H1 (cell line): Measurements from ENCODE around the gene UNC119. TPM values are rescaled to one million over a fixed set of nuclear protein-coding genes. Genes with fewer than 3 reads are reported as not detected.

Experiments
- ATF3 ChIP-seq: IDR thresholded peaks from 2 replicates; pipeline ENCODE4 v1.6.1; 2011; ENCODE audit warnings: low read depth, mild to moderate bottlenecking, low read length; ENCODE audit not compliant: insufficient read depth
- CREB1 ChIP-seq: IDR thresholded peaks from 2 replicates; pipeline ENCODE4 v1.6.1; 2012; ENCODE audit warnings: inconsistent platforms
- E2F6 ChIP-seq: IDR thresholded peaks from 2 replicates; pipeline ENCODE4 v1.6.1; 2012; ENCODE audit warnings: inconsistent platforms
- FOSL1 ChIP-seq: IDR thresholded peaks from 2 replicates; pipeline ENCODE4 v1.6.1; 2011; ENCODE audit warnings: mild to moderate bottlenecking, low read depth, low read length, moderate library complexity; ENCODE audit not compliant: insufficient read depth
- HDAC2 ChIP-seq, 2 experiments: fragments of 300-600 bp in 1 of 2; sonication (generic) in 1 of 2; IDR thresholded peaks; 2 replicates each; pipeline ENCODE4 v1.6.1; 2011 to 2012; ENCODE audit warnings: low read depth in 2 of 2, low read length in 2 of 2, mild to moderate bottlenecking in 2 of 2, moderate library complexity in 2 of 2, borderline replicate concordance in 1 of 2, inconsistent platforms in 1 of 2
- KDM1A ChIP-seq: fragments of 200-600, 300-600 bp; sonication (generic); IDR thresholded peaks from 2 replicates; pipeline ENCODE4 v1.7.1; 2016; ENCODE audit warnings: mild to moderate bottlenecking, low read length, borderline replicate concordance
- KDM4A ChIP-seq: IDR thresholded peaks from one replicate; pipeline ENCODE4 v1.7.1; 2012; ENCODE audit warnings: low read depth, mild to moderate bottlenecking, moderate library complexity, low read length, inconsistent platforms; ENCODE audit not compliant: severe bottlenecking
- KDM5A ChIP-seq: fragments of 200-600 bp; IDR thresholded peaks from 2 replicates; pipeline ENCODE4 v1.7.1; 2012; ENCODE audit warnings: mild to moderate bottlenecking, low read length, inconsistent platforms, mixed read lengths
- MAX ChIP-seq: IDR thresholded peaks from 2 replicates; pipeline ENCODE4 v1.6.1; 2012; ENCODE audit warnings: inconsistent platforms
- POLR2A ChIP-seq, 2 experiments: IDR thresholded peaks; 1 replicate in 1 of 2; 2 replicates in 1 of 2; pipeline ENCODE4 v1.6.1; 2011; ENCODE audit warnings: low read depth in 2 of 2, low read length in 2 of 2, mild to moderate bottlenecking in 2 of 2; ENCODE audit errors: control extremely low read depth in 1 of 2
- POLR2AphosphoS5 ChIP-seq: IDR thresholded peaks from 2 replicates; pipeline ENCODE4 v1.6.1; 2011; ENCODE audit warnings: low read depth, low read length
- SIN3A ChIP-seq, 2 experiments: IDR thresholded peaks in 1 of 2; conservative IDR thresholded peaks in 1 of 2; 2 replicates each; pipeline ENCODE4 v1.6.1; 2011 to 2012; ENCODE audit warnings: low read length in 2 of 2, improper control_type of control experiment in 1 of 2, low read depth in 1 of 2, mild to moderate bottlenecking in 1 of 2
- SIX5 ChIP-seq: IDR thresholded peaks from 2 replicates; pipeline ENCODE4 v1.6.1; 2011; ENCODE audit warnings: mild to moderate bottlenecking, low read depth, low read length
- SP2 ChIP-seq: IDR thresholded peaks from 2 replicates; pipeline ENCODE4 v1.6.1; 2012; ENCODE audit warnings: mild to moderate bottlenecking, low read length, inconsistent platforms
- TAF7 ChIP-seq: optimal IDR thresholded peaks from 2 replicates; pipeline ENCODE3; 2011; ENCODE audit warnings: low read depth, mild to moderate bottlenecking, inconsistent platforms, low read length, moderate library complexity, borderline replicate concordance
- TBP ChIP-seq: IDR thresholded peaks from 2 replicates; pipeline ENCODE4 v1.6.1; 2011; ENCODE audit warnings: low read depth, low read length, improper control_type of control experiment
- USF2 ChIP-seq: IDR thresholded peaks from 2 replicates; pipeline ENCODE4 v1.6.1; 2011; ENCODE audit warnings: low read length, improper control_type of control experiment
- polyA plus RNA-seq, 7 experiments: library from polyadenylated mRNA; depleted of rRNA in 3 of 7; stranded (reverse) in 5 of 7; unstranded in 2 of 7; fragments of >200 nt in 5 of 7; fragments of 200-250 nt in 2 of 7; gene quantifications; 1 replicate in 5 of 7; 2 replicates in 1 of 7; 4 replicates in 1 of 7; pipeline versions ENCODE4 v1.2.1 to v1.2.3, GENCODE V29; 2011 to 2013; ENCODE audit warnings: missing spikeins in 2 of 7, mixed read lengths in 2 of 7
- total RNA-seq: library from RNA; stranded (reverse); fragmentation: NEBNext Ultra II Directional; extraction: Animal tissue kit (Norgen Biotek cat#: 25700); gene quantifications from 2 replicates; pipeline ENCODE4 v1.2.1, GENCODE V29; 2021

The UNC119 gene
- total and polyA plus RNA-seq, 2 of the 8 experiments (the other 6 are each of a cell fraction or from before 2014, with no cell fraction given): 43.5 to 94.4 TPM

- TF ChIP-seq SIN3A (conservative IDR thresholded peaks at IDR 0.05 in 1 of 2, IDR thresholded peaks at IDR 0.05 in 1 of 2; ENCODE audit: low read depth in 1 of 2, low read length in 2 of 2) (0 out of 4 replicates have a peak, but pooled peaks of 1 of the 2 experiments have one; percentile 34), POLR2A (IDR thresholded peaks at IDR 0.05; ENCODE audit: control extremely low read depth in 1 of 2, low read depth in 2 of 2, low read length in 2 of 2) (peak; percentile 80 to 84), KDM5A (no peak), MAX (peak; percentile 93), KDM1A (no peak), TAF7 (peak; percentile 91), ATF3 (0 out of 2 replicates have a peak, but pooled peaks have one; percentile 4), HDAC2 (IDR thresholded peaks at IDR 0.05; ENCODE audit: borderline replicate concordance in 1 of 2, low read depth in 2 of 2, low read length in 2 of 2) (no peak), TBP (peak; percentile 94), CREB1 (peak; percentile 85), FOSL1 (no peak), KDM4A (no peak), E2F6 (peak; percentile 67; the same call in 1 of the 2 replicates), SP2 (no peak), POLR2AphosphoS5 (peak; percentile 93), SIX5 (no peak), USF2 (peak; percentile 54)
Measured at GRCh38 chr17:28576758-28577465, 24.5 kb upstream of the UNC119 start, which contains the start of gene ALDOC (continued).
